Gastroesophageal sphincter (tissue), 3 donors: ENCODE measurements around the gene WNT3A.

ENCODE experiments used
- EP300 ChIP-seq: sonication (generic); formaldehyde crosslinking; IDR thresholded peaks from one replicate; pipeline ENCODE4 v1.6.1; 2017; ENCODE audit warnings: antibody characterized with exemption, mild to moderate bottlenecking
- POLR2A ChIP-seq, 2 donors: fragments of 450-650 bp; IDR thresholded peaks; one replicate each; pipeline ENCODE4 v1.6.1; 2017; ENCODE audit warnings: antibody characterized with exemption in 2 of 2, mild to moderate bottlenecking in 2 of 2, moderate library complexity in 1 of 2
- POLR2AphosphoS5 ChIP-seq: sonication (generic); formaldehyde crosslinking; IDR thresholded peaks from one replicate; pipeline ENCODE4 v1.6.1; 2017; ENCODE audit warnings: antibody characterized with exemption
- TF ChIP-seq, protein P1 (sequence below), 4 experiments: fragments of 200-600 bp in 2 of 4; fragments of 450-650 bp in 2 of 4; sonication (generic) in 1 of 4; IDR thresholded peaks; one replicate each; pipeline ENCODE4 v1.5.1; 2017 to 2019; ENCODE audit warnings: antibody characterized with exemption in 4 of 4, mild to moderate bottlenecking in 2 of 4, moderate library complexity in 2 of 4

DNA sequence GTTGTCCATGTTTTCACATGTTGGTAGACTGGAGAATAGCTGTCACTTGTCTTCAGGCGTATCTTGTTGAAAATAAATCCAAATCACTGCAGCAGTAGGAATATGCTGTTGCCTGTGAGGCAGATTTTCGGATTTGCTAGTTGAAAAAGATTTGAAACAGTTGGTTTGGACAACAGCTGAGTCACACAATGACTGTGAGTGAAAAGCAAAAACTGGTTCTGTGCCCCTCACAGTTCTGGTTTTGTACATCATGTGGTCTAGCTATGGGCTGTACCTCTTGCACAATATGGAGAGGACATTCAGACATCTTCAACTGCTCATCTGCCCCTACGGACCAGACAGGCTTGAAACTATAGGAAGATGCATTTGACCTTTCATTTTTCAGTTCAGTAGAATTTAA is 77.5 kb downstream of the WNT3A start:
- no peak for TF ChIP-seq EP300
- TF ChIP-seq, protein P1, sequence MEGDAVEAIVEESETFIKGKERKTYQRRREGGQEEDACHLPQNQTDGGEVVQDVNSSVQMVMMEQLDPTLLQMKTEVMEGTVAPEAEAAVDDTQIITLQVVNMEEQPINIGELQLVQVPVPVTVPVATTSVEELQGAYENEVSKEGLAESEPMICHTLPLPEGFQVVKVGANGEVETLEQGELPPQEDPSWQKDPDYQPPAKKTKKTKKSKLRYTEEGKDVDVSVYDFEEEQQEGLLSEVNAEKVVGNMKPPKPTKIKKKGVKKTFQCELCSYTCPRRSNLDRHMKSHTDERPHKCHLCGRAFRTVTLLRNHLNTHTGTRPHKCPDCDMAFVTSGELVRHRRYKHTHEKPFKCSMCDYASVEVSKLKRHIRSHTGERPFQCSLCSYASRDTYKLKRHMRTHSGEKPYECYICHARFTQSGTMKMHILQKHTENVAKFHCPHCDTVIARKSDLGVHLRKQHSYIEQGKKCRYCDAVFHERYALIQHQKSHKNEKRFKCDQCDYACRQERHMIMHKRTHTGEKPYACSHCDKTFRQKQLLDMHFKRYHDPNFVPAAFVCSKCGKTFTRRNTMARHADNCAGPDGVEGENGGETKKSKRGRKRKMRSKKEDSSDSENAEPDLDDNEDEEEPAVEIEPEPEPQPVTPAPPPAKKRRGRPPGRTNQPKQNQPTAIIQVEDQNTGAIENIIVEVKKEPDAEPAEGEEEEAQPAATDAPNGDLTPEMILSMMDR (IDR thresholded peaks at IDR 0.05): no peak
- peak; percentile 51 for TF ChIP-seq POLR2AphosphoS5
- TF ChIP-seq POLR2A (IDR thresholded peaks at IDR 0.05): no peak
